Measurements from ENCODE around the gene ATF7. TPM values are rescaled to one million over a fixed set of nuclear protein-coding genes. Genes with fewer than 3 reads are reported as not detected.
"Not testable (repeated sequence)": the region's sequence is repeated elsewhere in the genome, so short reads cannot be mapped to it uniquely, and the experiment has no call there.

The ATF7 gene
- polyA plus RNA-seq, 10 donors, result 36.2 to 61.9 (median 49.5) TPM

- no peak for DNase-seq
These were observed 140.0 kb downstream of the ATF7 start for GRCh38 chr12:53485955-53486735.

DNA sequence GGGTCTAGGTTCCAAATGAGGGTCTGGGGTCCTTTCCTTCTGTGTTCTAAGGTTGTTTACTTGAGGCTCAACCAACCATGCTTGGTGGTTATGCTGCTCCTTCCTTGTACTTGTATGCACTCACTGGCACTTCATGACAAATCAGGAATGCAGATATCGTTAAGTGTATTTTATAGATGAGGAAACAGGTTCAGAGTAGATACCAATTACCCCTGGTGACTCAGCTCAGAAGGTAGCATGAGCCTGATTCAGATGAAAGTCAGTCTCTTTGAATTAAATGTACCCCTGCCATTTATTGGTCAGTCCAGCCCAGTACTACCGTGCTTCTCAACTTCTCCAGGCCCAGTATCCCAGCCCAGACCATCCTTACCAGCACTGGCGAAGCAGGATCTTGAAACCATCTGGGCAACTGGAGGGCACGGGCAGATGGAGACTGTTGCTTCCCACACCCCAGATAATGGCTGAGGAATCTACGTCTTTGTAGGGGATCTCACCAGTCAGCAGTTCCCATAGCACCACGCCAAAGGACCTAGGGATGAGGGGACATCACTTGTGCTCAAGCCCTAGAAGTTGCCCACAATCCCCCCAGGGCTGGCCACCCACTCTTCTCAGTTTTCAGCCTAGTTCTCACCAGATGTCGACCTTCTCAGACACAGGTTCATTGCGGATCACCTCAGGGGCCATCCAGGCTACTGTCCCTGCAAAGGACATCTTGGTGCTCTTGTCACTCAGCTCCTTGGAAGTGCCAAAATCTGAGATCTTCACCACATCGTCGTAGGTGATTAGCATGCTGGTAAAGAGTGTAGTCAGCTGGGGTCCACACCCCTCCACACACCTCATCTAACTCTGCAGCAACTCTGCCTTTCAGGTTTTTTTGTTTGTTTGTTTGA is 141.3 kb downstream of the ATF7 start:
- no peak for DNase-seq

DNA sequence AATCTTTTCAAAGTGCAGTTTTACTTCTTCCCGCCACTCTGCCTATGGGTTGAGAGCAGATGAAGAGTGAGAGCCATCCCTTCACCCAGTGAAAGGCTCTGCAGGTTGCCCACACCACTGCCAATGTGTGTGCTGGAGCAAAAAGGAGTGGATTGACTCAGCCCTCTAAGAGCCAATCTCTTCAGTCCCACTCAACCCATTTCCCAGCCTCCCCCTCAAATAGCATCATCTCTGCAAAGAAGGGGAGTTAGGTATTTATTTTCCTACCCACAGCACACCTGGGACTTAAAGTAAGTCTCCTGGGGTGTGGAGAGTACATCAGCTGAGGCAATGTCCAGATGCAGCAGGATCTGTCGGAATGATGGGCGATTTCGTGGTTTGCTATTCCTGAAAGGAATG is 142.2 kb downstream of the ATF7 start:
- DNase-seq, result no peak

- DNase-seq, result no peak
These were observed 142.8 kb downstream of the ATF7 start for GRCh38 chr12:53483225-53483978.

DNA sequence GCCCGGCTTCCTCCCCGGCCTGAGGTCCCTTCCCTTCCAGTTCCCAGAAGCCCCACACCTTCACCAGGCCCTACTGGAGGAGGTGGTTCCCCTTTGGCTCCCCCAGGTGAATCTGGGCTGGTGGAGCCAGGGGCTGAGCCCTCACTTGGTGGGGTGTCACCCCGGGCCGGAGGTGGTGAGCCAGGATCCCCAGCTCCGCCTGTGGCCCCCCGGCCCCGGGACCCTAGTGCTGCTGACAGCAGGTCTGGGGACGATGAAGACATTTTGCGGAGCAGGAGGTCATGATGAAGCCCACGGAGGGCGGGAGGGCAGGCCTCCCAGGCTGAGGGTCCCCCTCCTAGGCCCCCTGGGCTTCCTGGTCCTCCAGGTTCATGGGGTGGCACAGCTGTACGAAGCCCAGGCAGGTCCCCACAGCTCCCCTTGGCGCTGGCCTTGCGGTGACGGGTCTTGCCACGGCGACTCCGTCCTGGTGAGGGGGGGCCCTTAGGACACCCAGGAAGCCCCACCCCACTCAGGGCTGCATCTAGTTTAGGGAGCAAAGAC is 143.5 kb downstream of the ATF7 start:
- DNase-seq, result no peak

DNA sequence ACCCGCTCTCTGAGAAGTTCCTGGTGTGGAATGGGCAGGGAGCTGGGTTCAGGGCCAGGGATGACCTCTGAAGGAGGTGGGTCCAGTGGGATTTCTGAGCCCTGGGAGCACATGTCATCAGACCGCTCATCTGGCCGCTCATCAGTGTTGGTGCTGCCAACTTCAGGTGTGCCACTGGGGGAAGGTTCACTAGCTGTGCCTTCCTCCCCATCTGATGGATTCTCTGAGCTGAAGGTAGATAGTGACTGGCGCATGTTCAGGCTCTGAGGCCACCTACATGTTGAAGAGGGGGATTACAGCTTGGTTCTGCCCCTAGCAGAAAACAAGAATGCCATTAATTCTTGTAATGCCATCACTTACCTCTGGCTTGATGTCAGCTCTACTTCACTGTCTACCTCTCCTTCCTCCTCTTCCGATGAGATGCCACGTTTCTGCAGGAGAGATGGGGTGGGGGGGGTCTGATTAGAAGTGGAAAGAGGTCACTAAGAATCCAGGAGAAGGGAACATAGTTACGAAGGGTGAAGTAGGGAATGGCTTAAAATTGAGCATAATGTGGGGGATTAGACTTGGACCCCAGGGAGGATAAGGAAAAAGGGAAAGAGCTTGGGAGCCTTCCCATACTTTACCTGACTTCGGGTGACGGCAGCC is 144.1 kb downstream of the ATF7 start:
- DNase-seq, result no peak

DNA sequence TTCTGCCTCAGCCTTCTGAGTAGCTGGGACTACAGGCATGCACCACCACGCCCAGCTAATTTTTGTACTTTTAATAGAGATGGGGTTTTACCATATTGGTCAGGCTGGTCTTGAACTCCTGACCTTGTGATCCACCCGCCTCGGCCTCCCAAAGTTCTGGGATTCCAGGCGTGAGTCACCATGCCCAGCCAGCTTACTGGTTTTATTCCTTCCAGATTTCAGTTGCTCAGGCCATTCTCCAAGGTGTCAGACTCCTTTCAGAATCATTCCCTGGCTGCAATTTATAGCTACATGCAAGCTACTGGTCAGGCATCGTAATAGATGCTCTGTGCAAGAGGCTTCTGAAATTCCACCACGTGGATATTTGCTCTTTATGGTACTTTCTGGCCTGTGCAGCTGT is 144.7 kb downstream of the ATF7 start:
- DNase-seq, result not testable (repeated sequence)

GRCh38 chr12:53480491-53481442 is 145.4 kb downstream of the ATF7 start:
- DNase-seq, result no peak

DNA sequence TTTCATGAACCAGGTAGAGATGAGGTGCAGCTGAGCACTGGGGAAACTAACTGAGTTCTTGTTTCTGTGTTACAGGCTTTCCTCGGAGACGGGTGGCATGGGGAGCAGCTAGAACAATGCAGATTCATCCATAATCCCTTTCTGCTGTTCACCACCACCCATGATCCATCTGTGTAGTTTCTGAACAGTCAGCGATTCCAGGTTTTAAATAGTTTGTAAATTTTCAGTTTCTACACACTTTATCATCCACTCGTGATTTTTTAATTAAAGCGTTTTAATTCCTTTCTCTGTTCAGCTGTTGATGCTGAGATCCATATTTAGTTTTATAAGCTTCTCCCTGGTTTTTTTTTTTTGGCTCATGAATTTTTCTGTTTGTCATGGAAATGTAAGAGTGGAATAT is 146.9 kb downstream of the ATF7 start:
- DNase-seq, result no peak

- no peak for DNase-seq
These were observed 147.3 kb downstream of the ATF7 start for GRCh38 chr12:53478865-53479264.

GRCh38 chr12:53476769-53477209 is 149.4 kb downstream of the ATF7 start:
- no peak for DNase-seq

DNA sequence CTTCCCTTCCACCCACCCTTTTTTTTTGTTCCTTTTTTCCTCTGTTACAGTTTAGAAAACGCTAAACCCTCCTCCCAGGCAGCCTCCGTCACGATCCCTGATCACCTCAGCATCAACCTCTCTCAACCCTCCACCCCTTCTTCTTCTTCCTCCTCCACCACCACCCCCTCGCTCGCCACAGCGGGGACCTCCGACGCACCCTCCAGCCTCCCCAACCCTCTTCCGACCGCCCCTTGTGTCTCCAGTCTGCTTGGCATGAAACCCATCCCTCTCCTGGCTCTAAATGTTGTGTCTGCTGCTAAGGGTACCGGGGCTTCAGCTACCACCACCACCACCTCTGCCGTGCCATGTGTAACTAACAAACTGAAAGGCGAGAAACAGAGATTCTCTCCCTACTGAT is 151.4 kb downstream of the ATF7 start:
- DNase-seq, result no peak

- DNase-seq, result no peak
These were observed 152.1 kb downstream of the ATF7 start for GRCh38 chr12:53474077-53474476.

GRCh38 chr12:53472056-53472582 is 154.1 kb downstream of the ATF7 start:
- DNase-seq, result no peak

- no peak for DNase-seq
These were observed 157.9 kb downstream of the ATF7 start for GRCh38 chr12:53468282-53468681.

- no peak for DNase-seq
These were observed 158.3 kb downstream of the ATF7 start for GRCh38 chr12:53467880-53468279.

DNA sequence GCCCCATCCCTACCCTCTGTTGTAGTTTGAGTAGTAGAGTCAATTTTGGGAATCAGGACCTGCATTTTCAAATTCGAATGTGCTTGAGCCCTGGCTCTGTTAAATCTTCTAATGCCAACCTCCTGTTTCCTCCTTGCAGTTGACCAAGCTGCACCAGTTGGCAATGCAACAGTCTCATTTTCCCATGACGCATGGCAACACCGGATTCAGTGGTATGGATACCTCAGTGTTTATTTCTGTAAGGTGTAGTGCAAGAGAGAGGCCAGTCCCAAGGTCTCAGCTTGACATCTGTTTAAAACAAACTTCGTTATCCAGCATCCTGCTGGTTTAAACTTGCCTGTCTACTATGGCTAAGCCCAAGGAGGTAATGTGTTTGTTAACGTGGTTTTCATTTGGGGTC is 159.1 kb downstream of the ATF7 start:
- no peak for DNase-seq

DNA sequence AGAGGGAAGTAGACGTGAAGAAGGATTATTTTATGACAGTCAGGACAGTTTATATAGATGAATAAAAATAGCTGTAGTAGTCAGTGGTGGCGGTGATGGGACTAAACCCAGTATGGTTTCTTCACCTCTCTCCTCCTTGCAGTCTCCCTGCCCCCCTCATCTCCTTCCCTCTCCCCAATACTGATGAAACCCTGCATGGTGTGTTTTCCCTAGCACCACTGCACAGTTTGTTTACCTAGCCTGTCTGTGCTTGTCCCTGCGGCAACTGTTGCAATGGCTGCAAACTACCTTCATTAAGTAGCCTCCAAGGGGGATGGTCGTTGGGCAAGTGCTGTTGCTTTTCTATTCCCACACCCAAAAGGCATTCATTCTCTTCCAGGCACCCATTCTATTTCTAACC is 159.5 kb downstream of the ATF7 start:
- no peak for DNase-seq

GRCh38 chr12:53465679-53466078 is 160.5 kb downstream of the ATF7 start:
- DNase-seq, result no peak

All from muscle of back (tissue), 11 donors.